CD4-positive, alpha-beta T cell treated with Interleukin-4 for 1 hour (primary cell): ENCODE measurements around the gene PBX4.
A peak's percentile ranks its signal among the peaks of the same experiment; 100 is the strongest.

ENCODE experiments used
- DNase-seq, 2 donors: peaks; one replicate each; pipeline ENCODE4 v3.0.0-alpha.2; 2020 to 2022

The PBX4 gene

DNA sequence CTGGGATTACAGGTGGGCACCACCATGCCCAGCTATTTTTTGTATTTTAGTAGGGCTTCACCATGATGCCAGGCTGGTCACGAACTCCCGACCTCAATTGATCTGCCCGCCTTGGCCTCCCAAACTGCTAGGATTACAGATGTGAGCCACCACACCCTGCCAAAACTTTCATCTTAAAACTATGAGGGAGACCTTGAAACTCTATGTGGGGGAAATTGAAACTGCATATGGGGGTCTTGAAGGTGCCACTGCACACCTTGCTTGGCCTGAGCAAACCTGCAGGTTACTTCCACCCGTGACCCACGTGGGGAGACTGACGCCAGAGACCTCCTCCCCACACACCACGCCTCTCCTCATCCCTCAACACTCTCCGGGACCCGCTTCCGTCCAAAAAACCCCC lies 64.8 kb downstream of the PBX4 start:
- no peak for DNase-seq

DNA sequence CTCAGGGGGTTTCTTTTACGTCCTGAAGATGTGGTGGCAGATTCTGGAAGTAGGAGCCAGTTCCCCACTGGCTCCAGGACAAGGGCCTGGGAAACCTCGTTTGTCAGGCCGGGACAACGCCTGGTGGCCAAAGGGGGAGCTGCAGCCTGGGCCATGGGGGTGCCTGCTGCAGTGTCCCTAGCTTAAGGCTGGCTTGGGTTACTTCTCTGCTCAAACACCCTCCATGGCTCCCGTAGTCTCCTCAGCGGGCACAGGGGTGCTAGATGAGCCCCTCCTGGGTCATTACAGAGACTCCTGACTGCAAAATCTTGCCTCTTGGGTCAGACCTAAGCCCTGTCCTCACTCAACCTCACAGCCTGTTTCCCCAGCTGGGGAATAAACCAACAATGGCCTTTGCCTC lies 65.7 kb downstream of the PBX4 start:
- no peak for DNase-seq

DNA sequence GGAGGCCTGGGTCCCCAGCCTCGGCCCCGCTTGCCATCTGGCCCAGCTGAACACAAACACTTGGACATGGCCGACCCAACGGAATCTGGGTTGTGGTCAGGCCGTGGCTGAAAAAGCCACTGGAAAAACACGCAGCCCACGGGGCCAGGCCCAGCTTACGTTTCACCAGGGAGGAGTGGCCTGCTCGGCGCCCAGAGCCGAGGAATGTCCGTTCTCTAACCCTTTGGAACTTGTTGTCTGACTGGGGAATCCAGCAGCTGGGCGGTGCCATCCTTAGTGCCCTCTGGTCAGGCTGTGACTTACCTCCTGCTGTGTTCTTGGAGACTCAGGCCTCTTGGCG lies 66.7 kb downstream of the PBX4 start:
- no peak for DNase-seq

DNA sequence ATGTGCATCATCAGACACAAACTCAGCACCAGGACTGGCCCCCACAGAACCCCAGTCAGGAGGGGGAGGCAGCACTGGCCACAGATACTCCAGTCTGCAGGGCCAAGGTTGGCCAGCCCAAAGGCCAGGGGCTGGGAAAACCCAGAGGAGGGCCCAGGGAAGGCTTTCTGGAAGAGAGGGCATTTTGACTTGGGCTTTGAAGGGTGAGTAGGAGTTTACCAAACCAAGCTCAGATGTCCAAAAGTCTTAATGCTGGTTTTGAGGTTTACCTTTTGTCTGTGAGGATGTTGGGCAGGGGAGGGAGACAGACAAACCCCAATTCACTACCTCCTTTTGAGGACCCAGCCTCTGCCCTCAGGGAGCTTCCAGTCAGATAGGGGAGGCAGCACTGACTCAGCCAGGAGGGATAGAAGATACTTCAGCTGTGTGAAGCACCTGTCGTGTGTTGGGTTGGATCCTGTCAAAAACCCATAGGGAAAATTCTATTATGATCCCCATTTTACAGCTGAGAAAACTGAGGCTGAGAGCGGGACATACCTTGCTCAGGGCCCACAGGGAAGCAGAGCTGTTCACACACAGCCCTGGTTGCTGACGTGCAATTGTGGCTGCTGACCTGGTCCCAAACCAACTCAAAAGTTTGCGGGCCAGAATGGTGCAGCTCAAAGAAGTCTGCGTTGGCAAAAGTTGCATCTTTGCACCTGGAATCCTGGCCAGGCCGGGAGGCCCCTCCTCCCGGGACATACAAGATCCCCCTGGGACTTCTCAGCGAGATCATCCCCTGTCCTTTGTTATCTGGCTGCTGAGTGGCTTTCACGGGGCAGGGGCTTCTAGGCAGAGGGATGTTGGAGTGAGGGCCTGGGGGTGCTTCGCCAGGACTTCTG lies 67.3 kb downstream of the PBX4 start:
- DNase-seq, result no peak

DNA sequence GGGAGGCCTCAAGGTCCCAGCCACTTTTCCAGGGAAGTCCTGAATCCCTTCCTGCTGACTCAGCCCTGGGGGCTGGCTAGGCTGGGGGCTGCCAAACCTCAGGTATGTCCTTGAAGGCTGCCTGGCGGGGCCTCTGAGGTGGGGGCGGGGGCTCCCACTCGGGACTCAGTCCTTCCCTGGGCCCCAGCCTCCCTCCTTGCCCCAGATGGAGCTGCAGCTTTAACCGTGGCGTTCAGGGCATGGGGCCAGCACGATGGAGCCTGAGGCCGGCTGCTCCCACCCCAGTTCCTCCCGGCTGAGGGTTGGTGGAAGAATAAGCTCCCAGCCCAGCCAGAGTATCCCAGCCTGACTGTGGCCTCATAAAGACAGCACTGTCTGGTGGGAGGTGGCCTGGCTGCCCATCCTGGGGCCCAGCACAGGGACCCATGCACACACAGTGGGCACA lies 68.0 kb downstream of the PBX4 start:
- no peak for DNase-seq

DNA sequence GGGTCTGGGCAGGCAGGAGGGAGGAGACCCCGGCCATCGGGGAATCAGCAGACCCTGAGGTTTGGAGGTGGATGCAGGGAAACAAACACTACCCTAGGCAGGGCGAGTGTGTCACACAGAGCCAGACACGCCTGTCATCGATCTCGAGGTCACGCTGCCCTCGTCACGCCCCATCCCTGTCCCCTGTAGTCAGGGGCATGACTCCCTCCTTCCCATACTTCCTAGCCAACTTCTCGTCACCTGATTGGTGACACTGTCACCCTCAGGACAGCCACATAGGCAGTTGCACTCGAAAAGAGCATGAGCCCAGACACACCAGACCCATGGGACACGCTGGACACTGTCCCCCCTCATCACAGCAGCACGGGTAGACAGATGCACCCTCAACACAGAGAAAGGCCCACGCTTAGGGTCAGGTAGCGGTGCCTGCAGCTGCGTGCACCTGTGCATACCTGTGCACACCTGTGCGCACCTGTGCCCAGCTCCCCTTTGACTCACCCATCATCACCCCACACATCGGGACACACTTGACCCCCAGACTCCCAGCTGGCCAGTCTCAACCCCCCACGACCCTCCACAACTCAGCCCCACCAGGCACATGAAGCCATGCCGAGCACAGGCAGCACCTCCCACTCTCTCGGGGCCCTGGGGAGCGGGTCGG lies 68.6 kb downstream of the PBX4 start:
- DNase-seq, result no peak

DNA sequence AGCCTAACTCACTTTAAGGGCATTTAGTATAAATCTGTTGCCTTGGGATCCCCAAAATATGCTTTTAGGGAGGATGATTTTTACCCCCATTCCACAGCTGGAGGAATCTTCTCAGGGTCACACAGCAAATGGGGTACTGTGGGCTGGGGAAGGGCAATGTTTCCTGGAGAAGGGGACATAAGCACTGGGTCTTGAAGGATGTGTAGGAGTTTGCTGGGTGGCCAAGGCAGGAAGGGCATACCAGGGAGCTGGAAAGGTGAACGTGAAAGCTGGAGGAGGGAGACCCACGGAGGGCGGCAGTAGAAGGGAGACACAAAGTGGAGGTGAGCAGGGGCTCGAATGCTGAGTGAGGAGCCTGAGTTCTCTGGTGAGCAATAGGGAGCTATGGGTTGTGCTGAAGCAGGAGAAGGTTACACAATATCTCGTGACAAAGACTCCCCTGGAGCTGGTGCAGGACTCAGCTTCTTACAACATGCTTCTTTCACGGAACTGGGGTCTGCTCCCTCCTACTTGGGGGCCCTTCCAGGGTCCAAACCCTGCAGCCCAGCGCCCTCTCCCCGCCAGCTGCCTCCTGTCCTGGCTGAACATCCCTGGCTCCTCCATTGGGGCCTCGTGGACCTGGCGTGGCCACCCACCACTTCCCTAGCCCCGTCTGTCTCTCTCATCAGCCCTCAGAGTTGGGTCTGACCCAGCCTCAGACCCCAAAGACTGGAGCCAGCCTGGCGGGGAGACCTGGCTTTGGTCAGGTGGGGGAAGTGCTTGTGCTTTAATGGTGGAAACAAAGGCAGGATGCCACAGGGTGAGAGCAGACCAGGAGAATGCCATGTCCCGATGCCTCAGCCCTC lies 69.3 kb downstream of the PBX4 start:
- DNase-seq, result no peak

DNA sequence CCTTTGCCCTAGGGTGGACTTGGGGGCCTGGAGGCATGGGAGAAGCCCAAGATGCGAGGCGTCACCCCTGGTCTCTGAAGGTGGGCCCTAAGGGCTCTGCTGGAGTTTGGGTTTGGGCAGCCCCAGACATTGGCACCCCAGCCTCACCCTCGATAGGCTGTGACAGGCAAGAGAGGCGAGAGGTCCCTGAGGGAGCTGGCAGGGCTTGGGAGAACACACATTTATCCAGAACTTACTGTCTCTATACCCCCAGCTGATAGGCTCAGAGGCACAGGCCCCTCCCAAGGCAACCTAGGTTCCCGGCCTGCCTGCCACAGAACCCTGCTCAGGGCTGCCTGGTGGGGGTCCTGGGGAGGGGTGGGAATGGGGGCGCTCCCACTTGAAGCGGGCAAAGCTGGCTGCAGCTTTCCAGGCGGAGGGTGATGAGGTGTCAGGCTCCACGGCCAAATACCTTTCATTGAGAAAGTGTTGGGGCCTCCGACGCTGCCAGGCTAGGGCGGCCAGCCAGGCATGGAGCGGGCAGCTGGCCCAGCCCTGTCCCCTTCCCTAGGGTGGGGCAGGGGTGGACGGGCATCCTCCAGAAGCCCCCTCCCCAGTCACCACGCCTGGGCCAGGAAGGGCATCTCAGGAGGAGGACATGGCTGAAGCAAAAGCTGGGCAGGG lies 70.7 kb downstream of the PBX4 start:
- no peak for DNase-seq

DNA sequence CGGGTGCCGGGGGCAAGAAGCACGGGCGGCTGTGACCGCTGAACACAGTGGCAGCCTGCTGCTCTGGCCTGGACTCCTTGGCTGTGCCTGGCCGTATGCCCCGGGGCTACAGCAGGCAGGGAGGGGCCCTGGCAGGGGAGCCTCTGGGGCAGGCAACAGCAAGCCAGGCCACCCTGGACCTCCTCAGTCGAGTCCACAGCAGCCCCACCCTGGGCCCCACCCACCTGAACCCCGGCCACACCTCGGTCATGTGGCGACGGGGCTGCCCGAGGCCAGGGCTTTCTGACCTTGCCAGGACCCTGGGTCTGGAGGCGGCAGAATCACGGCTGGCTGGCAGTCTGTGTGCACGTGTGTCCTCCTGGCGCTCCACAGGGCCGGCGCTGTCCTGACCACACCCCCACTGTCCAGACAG lies 71.7 kb downstream of the PBX4 start:
- no peak for DNase-seq

DNA sequence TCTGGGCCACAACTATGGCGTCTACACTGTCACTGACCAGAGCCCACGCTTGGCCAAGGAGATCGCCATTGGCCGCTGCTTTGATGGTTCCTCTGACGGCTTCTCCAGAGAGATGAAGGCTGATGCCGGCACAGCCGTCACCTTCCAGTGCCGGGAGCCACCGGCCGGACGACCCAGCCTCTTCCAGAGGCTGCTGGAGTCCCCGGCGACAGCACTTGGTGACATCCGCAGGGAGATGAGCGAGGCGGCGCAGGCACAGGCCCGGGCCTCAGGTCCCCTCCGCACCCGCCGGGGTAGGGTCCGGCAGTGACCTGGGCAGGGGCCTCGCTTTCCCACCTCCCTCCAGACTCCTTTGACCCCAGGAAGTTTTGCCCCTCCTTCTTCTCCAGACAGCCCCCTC lies 72.8 kb downstream of the PBX4 start:
- DNase-seq, result no peak

DNA sequence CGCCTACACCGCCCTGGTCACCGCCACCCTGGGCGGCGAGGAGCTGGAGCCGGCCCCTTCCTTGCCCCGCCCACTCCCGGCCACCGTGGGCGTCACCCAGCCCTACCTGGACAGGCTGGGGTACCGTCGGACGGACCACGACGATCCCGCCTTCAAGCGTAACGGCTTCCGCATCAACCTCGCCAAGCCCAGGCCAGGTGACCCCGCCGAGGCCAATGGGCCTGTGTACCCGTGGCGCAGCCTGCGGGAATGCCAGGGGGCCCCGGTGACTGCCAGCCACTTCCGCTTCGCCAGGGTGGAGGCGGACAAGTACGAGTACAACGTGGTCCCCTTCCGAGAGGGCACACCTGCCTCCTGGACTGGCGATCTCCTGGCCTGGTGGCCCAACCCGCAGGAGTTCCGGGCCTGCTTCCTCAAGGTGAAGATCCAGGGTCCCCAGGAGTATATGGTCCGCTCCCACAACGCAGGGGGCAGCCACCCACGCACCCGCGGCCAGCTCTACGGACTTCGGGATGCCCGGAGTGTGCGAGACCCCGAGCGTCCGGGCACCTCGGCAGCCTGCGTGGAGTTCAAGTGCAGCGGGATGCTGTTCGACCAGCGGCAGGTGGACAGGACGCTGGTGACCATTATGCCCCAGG lies 73.4 kb downstream of the PBX4 start:
- no peak for DNase-seq

DNA sequence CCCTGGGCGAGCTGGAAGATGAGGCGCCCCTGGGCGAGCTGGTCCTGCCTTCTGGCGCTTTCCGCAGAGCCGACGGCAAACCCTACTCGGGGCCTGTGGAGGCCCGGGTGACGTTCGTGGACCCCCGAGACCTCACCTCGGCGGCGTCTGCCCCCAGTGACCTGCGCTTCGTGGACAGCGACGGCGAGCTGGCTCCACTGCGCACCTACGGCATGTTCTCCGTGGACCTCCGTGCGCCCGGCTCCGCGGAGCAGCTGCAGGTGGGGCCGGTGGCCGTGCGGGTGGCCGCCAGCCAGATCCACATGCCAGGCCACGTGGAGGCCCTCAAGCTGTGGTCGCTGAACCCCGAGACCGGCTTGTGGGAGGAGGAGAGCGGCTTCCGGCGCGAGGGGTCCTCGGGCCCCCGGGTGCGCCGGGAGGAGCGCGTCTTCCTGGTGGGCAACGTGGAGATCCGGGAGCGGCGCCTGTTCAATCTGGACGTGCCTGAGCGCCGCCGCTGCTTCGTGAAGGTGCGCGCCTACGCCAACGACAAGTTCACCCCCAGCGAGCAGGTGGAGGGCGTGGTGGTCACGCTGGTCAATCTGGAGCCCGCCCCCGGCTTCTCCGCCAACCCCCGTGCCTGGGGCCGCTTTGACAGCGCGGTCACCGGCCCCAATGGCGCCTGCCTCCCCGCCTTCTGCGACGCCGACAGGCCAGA lies 74.1 kb downstream of the PBX4 start:
- no peak for DNase-seq

DNA sequence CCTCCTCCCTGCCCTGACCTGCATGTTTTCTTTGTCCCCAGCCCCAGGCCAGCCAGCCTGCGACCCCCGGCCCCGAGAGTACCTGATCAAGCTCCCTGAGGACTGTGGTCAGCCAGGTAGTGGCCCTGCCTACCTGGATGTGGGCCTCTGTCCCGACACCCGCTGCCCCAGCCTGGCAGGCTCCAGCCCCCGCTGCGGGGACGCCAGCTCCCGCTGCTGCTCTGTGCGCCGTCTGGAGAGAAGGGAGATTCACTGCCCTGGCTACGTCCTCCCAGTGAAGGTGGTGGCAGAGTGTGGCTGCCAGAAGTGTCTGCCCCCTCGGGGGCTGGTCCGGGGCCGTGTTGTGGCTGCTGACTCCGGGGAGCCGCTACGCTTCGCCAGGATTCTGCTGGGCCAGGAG lies 74.8 kb downstream of the PBX4 start:
- no peak for DNase-seq

DNA sequence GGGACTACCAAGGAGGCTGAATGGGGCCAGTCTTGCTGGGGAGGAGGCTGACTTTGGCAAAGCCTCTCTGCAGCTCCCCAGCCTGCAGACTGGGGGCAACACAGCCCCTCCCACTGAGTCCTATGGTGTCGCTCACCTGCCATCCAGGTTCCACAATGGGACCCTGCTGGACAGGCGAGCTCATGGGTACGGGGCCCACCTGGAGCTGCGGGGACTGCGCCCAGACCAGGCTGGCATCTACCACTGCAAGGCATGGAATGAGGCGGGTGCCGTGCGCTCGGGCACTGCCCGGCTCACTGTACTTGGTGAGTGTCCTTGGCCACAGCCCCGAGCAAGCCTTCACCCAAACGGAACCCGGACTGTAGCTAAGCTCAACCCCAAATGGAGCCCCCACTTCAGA lies 75.4 kb downstream of the PBX4 start:
- DNase-seq, result no peak

DNA sequence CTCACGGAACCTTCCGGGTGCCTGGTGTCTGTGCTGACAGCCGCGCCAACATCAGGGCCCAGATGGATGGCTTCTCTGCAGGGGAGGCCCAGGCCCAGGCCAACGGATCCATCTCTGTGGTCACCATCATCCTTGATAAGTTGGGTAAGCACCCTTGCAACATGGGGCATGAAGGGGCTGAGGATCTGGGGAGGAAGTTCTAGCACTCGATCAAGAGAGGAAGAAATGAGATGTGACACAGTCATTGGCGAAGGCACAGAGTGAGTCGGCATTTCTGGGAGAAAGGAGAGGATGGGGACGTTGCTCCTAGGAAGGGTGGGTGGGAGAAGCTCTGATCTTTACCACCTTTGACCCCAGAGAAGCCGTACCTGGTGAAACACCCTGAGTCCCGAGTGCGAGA lies 76.0 kb downstream of the PBX4 start:
- DNase-seq, result peak in 1 of 2 donors; percentile 27

DNA sequence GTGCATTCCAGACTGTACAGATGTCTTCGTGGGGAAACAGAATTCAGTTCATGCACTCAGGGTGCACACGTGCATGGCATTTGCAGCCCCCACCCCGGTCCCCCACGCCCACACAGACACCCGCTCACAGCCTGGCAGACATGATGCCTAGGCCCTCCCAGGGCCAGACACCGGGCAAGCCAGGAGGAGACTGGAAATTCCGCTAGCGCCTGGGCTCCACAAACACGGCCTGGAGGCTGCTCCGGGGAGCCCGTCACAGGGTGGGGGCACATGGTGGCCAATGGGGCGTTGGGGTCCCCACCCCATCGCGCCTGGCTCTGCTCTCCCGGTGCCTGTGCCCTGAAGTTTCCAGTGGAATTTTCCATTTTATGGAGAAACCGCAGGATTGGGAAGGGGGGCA lies 76.9 kb downstream of the PBX4 start:
- DNase-seq, result no peak

DNA sequence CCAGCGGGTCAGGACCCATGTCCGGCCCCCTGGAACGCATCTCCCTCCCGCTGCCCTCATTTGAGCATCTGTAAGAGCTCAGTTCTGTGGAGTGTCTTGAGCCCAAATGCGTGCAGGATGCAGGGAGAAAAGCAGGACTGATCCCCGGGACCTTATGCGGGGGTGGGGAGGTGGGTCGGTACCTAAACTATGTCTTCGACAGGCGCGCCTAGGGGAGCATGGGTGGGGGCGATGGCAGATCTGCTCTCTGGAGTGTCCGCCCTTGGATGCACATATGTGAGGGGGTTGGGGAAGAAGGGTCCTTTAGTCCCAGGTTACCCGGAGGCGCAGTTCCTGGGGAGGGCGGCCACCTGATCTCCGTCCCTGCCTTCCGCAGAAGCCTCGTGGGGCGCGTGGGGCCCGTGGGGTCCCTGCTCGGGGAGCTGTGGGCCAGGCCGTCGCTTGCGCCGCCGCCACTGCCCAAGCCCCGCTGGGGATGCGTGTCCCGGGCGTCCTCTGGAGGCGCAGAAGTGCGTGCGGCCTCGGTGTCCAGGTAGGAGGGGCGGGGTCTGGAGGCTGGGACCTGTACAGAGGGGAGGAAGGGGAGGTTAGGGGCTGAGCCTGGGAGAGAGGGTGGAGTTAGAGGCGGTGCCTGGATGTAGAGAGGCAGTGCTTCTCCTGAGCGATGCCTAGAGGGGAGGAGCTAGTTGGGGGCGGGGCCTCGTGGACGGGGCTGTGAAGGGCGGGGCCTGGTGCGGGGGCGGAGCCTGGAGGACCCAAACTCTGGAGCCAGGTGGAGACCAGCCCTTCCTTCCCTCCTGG lies 77.6 kb downstream of the PBX4 start:
- peak; percentile 81 to 86 for DNase-seq

DNA sequence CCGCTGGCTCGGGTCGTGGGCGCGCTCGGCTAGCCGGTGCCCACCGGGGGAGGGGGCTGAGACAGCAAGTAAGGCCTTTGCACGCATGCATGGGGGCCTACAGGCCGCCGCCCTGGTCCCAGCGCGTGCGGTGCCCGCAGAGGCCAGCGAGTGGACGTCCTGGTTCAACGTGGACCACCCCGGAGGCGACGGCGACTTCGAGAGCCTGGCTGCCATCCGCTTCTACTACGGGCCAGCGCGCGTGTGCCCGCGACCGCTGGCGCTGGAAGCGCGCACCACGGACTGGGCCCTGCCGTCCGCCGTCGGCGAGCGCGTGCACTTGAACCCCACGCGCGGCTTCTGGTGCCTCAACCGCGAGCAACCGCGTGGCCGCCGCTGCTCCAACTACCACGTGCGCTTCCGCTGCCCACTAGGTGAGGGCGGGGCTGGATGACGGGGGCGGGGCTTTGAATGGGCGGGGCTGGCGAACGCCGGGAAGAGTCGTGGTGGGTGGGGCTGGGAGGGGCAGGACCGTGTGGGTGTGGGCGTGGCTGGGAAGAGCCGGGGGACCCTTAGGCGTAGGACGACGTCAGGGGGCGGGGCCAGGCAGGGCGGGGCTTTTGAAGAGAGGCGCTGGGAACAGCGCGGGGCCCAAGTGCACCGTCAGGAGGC lies 78.3 kb downstream of the PBX4 start:
- DNase-seq, result peak; percentile 81 to 83

DNA sequence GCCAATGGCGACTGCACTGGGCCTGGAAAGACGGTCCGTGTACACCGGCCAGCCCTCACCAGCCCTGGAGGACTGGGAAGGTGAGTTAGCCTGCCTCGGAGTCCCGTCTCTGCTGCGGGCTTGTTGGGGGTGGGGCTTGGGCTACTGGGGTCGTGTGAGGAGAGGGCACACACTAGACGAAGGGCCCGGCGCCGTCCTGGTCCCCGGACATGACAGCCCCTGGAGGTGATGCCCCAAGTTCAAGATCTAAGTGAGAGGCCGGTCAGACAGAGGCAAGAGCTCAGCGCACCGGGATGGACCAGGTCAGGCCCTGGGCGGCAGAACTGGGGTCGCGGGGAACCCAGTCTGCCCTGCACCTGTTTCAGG lies 78.8 kb downstream of the PBX4 start:
- no peak for DNase-seq

DNA sequence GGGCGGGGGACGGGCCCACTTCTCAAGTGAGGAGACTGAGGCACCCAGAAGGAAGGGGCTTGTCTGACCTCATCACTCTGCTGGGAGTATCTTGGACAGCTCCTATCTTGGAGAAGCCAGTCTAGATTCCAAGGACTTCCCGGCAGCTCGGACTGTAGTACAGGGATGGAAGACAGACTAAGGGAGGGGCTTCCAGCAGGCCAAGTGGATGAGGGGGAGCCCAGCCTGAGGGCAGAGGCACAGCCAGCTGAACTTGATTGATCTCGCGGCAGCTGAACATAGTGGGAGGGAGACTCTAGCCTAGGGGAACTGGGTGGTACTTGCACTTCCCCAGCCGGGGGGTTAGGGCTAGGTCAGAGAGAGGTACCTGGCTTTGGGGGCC lies 79.7 kb downstream of the PBX4 start:
- no peak for DNase-seq
